ENCODE measurements around the gene GOLGA8T. TPM values are rescaled to one million over a fixed set of nuclear protein-coding genes. Genes with fewer than 3 reads are reported as not detected.
"Not testable (repeated sequence)": the region's sequence is repeated elsewhere in the genome, so short reads cannot be mapped to it uniquely, and the experiment has no call there.

The GOLGA8T gene, protein sequence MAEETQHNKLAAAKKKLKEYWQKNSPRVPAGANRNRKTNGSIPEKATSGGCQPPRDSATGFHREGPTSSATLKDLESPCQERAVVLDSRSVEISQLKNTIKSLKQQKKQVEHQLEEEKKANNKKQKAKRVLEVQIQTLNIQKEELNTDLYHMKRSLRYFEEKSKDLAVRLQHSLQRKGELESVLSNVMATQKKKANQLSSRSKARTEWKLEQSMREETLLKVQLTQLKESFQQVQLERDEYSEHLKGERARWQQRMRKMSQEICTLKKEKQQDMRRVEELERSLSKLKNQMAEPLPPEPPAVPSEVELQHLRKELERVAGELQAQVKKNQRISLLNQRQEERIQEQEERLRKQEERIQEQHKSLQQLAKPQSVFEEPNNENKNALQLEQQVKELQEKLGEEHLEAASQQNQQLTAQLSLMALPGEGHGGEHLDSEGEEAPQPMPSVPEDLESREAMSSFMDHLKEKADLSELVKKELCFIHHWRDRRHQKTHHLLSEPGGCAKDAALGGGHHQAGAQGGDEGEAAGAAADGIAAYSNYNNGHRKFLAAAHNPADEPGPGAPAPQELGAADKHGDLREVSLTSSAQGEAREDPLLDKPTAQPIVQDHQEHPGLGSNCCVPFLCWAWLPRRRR
- total RNA-seq (2021; ENCODE audit: unreplicated experiment) = not detected
- not detected for polyA plus RNA-seq (2012; ENCODE audit: insufficient read length)
- Bru-seq, nascent RNA = percentile 33 among the genes with signal in this experiment
- percentile 36 among the genes with signal in this experiment for BruChase-seq, experiment 1, labeled RNA remaining after a 2-hour chase
- percentile 33 among the genes with signal in this experiment for BruChase-seq, experiment 2, labeled RNA remaining after a 6-hour chase
- long read RNA-seq = 0 reads

DNA sequence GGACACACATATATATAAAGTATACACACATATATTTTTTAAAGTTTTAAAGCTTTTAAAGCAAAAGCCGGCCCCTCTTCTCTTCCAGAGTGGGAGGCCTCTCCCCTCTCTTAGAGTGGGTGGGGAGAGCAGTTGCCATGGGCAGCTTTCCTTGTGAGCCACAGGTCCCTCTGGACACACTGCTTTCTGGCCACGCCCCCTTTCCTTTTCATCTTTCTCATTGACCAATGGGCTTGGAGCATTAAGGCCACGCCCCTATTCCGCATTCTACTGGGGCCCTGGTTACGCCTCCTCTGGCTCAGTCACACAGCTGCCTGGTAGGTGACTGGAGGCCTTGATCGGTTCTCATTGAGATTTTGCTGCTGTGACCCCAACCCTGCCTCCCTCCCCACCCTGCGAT is at the start of gene GOLGA8T:
TSS of gene GOLGA8T (plus strand) at position 301 of the 400 bp plus-strand sequence. CDS start at position 399, 98 bp downstream.
- H3K27me3 ChIP-seq (ENCODE audit: control insufficient read depth, insufficient read depth, low read length); H3K4me3 ChIP-seq (ENCODE audit: low read depth in 2 of 2, low read length in 2 of 2); CTCF ChIA-PET; in situ Hi-C loops (cut with HindIII; ENCODE audit: low pct_unique_long_range_greater_than_20kb, low sequenced_read_pairs); BruUV-seq (replicated peaks); POLR2A ChIA-PET; H3K4me1 ChIP-seq (ENCODE audit: control insufficient read depth, insufficient read depth, low read length); H3K9me3 ChIP-seq (ENCODE audit: control insufficient read depth, insufficient read depth, low read depth, low read length); H3K36me3 ChIP-seq (ENCODE audit: control insufficient read depth, insufficient read depth, low read length); intact Hi-C loops (cut with micrococcal nuclease; ENCODE audit: unreplicated experiment); H3K27ac ChIP-seq (ENCODE audit: low read length); ATAC-seq; DNase-seq (ENCODE audit: low read depth, low spot score): not testable (repeated sequence)

- H3K27me3 ChIP-seq (ENCODE audit: control insufficient read depth, insufficient read depth, low read length); H3K9me3 ChIP-seq (ENCODE audit: control insufficient read depth, insufficient read depth, low read depth, low read length); POLR2A ChIA-PET; CTCF ChIA-PET; H3K4me3 ChIP-seq (ENCODE audit: low read depth in 2 of 2, low read length in 2 of 2); H3K36me3 ChIP-seq (ENCODE audit: control insufficient read depth, insufficient read depth, low read length); H3K4me1 ChIP-seq (ENCODE audit: control insufficient read depth, insufficient read depth, low read length); BruUV-seq (replicated peaks); H3K27ac ChIP-seq (ENCODE audit: low read length); in situ Hi-C loops (cut with HindIII; ENCODE audit: low pct_unique_long_range_greater_than_20kb, low sequenced_read_pairs); DNase-seq (ENCODE audit: low read depth, low spot score); intact Hi-C loops (cut with micrococcal nuclease; ENCODE audit: unreplicated experiment): not testable (repeated sequence)
- peak; percentile 96 for ATAC-seq
Measured at GRCh38 chr15:30097827-30098226, 37.0 kb upstream of the GOLGA8T start.

- intact Hi-C loops (cut with micrococcal nuclease; ENCODE audit: unreplicated experiment); H3K27me3 ChIP-seq (ENCODE audit: control insufficient read depth, insufficient read depth, low read length); DNase-seq (ENCODE audit: low read depth, low spot score); H3K36me3 ChIP-seq (ENCODE audit: control insufficient read depth, insufficient read depth, low read length); in situ Hi-C loops (cut with HindIII; ENCODE audit: low pct_unique_long_range_greater_than_20kb, low sequenced_read_pairs); H3K9me3 ChIP-seq (ENCODE audit: control insufficient read depth, insufficient read depth, low read depth, low read length); ATAC-seq; BruUV-seq (replicated peaks); H3K4me1 ChIP-seq (ENCODE audit: control insufficient read depth, insufficient read depth, low read length); H3K4me3 ChIP-seq (ENCODE audit: low read depth in 2 of 2, low read length in 2 of 2); POLR2A ChIA-PET; CTCF ChIA-PET; H3K27ac ChIP-seq (ENCODE audit: low read length): not testable (repeated sequence)
Measured at GRCh38 chr15:30102890-30103289, 32.0 kb upstream of the GOLGA8T start.

- H3K27ac ChIP-seq (ENCODE audit: low read length); DNase-seq (ENCODE audit: low read depth, low spot score); H3K36me3 ChIP-seq (ENCODE audit: control insufficient read depth, insufficient read depth, low read length); in situ Hi-C loops (cut with HindIII; ENCODE audit: low pct_unique_long_range_greater_than_20kb, low sequenced_read_pairs); BruUV-seq (replicated peaks); intact Hi-C loops (cut with micrococcal nuclease; ENCODE audit: unreplicated experiment); H3K9me3 ChIP-seq (ENCODE audit: control insufficient read depth, insufficient read depth, low read depth, low read length); H3K27me3 ChIP-seq (ENCODE audit: control insufficient read depth, insufficient read depth, low read length); CTCF ChIA-PET; H3K4me1 ChIP-seq (ENCODE audit: control insufficient read depth, insufficient read depth, low read length); POLR2A ChIA-PET: not testable (repeated sequence)
- H3K4me3 ChIP-seq (ENCODE audit: low read depth in 2 of 2, low read length in 2 of 2) = peak overlapping the region; percentile 36 to 45
- peak; percentile 93 for ATAC-seq
Measured at GRCh38 chr15:30103941-30104507, 30.8 kb upstream of the GOLGA8T start.

- H3K36me3 ChIP-seq (ENCODE audit: control insufficient read depth, insufficient read depth, low read length); H3K9me3 ChIP-seq (ENCODE audit: control insufficient read depth, insufficient read depth, low read depth, low read length); DNase-seq (ENCODE audit: low read depth, low spot score); H3K4me1 ChIP-seq (ENCODE audit: control insufficient read depth, insufficient read depth, low read length); intact Hi-C loops (cut with micrococcal nuclease; ENCODE audit: unreplicated experiment); H3K27ac ChIP-seq (ENCODE audit: low read length); H3K27me3 ChIP-seq (ENCODE audit: control insufficient read depth, insufficient read depth, low read length); in situ Hi-C loops (cut with HindIII; ENCODE audit: low pct_unique_long_range_greater_than_20kb, low sequenced_read_pairs); BruUV-seq (replicated peaks); POLR2A ChIA-PET; CTCF ChIA-PET; H3K4me3 ChIP-seq (ENCODE audit: low read depth in 2 of 2, low read length in 2 of 2): not testable (repeated sequence)
- peak; percentile 73 for ATAC-seq
Measured at GRCh38 chr15:30110591-30110990, 24.3 kb upstream of the GOLGA8T start.

DNA sequence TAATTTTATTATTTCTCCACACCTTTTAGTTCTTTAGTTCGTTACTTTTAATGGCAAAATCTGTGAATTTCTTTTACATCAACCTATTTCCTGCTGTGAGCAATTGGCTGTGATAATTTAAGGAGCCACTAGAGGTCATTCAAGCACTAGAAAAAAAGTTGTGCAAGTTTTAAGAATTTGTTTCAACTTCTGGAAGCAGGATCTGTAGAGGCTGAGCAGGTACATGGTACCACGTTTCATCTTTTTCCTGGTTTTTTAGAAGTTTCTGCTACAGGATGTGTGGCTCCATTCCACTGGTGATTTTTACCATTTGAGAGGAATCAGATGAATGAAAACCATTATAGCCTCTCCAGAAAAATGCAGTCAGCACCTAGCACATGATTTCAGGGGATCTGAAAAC is 4.8 kb upstream of the GOLGA8T start:
- H3K36me3 ChIP-seq (ENCODE audit: control insufficient read depth, insufficient read depth, low read length); H3K4me3 ChIP-seq (ENCODE audit: low read depth in 2 of 2, low read length in 2 of 2); DNase-seq (ENCODE audit: low read depth, low spot score); ATAC-seq; BruUV-seq (replicated peaks); H3K27me3 ChIP-seq (ENCODE audit: control insufficient read depth, insufficient read depth, low read length); H3K4me1 ChIP-seq (ENCODE audit: control insufficient read depth, insufficient read depth, low read length); H3K9me3 ChIP-seq (ENCODE audit: control insufficient read depth, insufficient read depth, low read depth, low read length); POLR2A ChIA-PET; H3K27ac ChIP-seq (ENCODE audit: low read length); intact Hi-C loops (cut with micrococcal nuclease; ENCODE audit: unreplicated experiment); CTCF ChIA-PET; in situ Hi-C loops (cut with HindIII; ENCODE audit: low pct_unique_long_range_greater_than_20kb, low sequenced_read_pairs): not testable (repeated sequence)

GRCh38 chr15:30143246-30143645 is 8.4 kb downstream of the GOLGA8T start:
- H3K4me3 ChIP-seq (ENCODE audit: low read depth in 2 of 2, low read length in 2 of 2); H3K9me3 ChIP-seq (ENCODE audit: control insufficient read depth, insufficient read depth, low read depth, low read length); ATAC-seq; in situ Hi-C loops (cut with HindIII; ENCODE audit: low pct_unique_long_range_greater_than_20kb, low sequenced_read_pairs); H3K27ac ChIP-seq (ENCODE audit: low read length); DNase-seq (ENCODE audit: low read depth, low spot score); POLR2A ChIA-PET; CTCF ChIA-PET; intact Hi-C loops (cut with micrococcal nuclease; ENCODE audit: unreplicated experiment); H3K36me3 ChIP-seq (ENCODE audit: control insufficient read depth, insufficient read depth, low read length); H3K27me3 ChIP-seq (ENCODE audit: control insufficient read depth, insufficient read depth, low read length); H3K4me1 ChIP-seq (ENCODE audit: control insufficient read depth, insufficient read depth, low read length); BruUV-seq (replicated peaks): not testable (repeated sequence)
